ENCODE data around the gene TRIOBP. TPM values are rescaled to one million over a fixed set of nuclear protein-coding genes. Genes with fewer than 3 reads are reported as not detected.

TRIOBP gene
- total RNA-seq, 1 donor from 2014 or later, result 119 TPM

DNA sequence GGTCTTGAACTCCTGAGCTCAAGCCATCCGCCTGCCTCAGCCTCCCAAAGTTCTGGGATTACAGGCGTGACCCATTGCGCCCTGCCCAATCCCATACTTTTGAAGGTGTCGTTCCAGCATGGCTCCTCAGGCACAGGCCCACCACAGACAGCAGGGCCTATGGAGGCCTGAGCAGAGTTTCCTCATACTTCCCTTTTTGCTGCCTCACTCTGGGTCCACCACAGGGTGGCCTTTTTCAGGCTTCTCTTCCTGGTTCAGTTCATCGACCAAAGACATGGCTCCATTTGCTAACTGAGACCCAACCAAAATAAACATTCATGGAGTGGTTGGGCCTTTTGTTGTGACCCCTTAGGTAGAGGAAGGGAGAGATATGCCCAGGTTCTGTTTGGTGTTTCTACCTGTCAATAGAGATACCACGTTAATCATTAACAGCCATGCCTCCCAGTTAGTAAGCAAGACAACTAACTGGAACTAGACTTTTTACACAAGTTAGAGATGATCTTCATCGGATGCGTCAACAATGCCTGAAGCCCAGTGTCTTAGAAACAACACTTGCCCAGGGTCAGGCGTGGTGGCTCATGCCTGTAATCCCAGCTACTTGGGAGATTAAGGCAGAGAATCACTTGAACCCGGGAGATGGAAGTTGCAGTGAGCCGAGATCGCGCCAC is 35.1 kb downstream of the TRIOBP start:
- DNase-seq (ENCODE audit: low spot score), result peak; percentile 75

DNA sequence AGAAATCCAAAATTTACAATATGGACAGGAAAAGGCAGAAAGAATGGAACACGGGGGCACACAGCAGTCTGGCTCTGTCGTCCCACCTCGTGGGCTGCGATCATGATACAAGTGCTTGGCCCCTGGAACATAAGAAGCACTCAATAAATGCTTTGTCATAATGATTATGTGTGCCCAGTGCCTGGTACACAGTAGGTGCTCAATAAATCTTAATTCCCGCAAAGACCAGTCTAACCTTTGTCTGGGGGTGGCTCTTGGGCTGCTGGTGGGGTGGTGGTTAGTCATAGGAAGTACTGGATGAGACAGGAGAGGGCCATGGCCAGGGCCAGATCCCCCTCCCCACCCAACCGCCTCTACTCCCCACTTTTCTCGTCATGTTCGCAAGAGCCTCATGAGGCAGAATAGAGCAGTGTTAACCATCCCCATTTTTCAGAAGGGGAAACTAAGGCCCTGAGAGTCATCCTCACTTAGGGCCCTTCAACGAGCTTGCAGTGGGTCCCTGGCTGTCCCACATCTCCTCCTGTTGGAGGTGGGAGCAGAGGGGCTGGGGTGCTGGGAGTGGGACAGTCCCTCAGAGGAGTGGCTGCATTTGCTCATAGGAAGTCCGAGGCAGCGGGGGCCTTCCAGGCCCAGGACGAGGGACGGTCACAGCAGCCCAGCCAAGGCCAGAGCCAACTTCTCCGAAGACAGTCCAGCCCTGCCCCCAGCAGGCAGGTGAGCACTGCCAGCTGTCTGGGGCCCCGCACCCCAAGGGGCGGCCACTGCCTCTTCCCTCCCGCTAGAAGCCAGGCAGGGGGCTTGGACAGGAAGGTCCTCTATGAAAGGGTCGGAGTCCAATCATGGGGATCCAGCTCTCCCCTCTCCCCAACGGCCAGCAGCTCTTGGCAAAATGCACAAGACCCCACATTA is 36.1 kb downstream of the TRIOBP start:
- DNase-seq (ENCODE audit: low spot score), result no peak

DNA sequence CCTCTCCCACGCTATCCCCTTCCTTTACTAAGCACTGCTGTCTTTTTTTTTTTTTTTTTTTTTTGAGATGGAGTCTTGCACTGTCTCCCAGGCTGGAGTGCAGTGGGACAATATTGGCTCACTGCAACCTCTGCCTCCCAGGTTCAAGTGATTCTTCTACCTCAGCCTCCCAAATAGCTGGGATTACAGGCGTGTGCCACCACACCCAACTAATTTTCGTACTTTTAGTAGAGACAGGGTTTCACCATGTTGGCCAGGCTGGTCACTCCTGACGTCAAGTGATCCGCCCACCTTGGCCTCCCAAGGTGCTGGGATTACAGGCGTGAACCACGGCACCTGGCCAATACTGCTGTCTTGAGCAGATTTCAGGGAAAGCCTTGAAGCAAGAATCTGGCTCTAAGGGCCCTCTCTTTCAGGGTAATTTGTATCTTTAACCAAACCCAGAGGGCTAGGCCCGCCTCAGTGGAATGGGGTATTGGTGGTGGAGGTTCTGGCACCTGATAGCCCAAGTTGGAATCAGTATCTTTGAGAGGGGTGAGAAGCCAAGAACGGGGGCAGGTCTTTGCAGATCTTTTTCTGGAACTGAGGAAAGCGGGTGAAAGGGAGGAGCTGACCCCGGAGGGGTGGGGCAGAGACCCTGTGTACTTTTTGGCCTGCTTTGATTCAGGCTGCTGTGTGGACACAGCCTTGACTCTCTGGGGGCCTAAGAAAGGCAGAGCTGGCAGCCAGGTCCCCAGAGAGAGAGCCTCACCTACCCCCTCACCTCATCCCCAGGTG is 37.0 kb downstream of the TRIOBP start:
- no peak for DNase-seq (ENCODE audit: low spot score)

DNA sequence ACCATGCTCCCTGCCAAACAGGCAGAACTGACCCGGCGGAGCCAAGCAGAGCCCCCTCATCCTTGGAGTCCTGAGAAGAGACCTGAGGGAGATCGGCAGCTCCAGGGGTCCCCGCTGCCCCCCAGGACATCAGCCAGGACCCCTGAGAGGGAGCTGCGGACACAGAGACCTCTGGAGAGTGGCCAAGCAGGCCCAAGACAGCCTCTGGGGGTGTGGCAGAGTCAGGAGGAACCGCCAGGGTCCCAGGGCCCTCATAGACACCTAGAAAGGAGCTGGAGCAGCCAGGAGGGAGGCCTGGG is 37.5 kb downstream of the TRIOBP start:
- no peak for DNase-seq (ENCODE audit: low spot score)

DNA sequence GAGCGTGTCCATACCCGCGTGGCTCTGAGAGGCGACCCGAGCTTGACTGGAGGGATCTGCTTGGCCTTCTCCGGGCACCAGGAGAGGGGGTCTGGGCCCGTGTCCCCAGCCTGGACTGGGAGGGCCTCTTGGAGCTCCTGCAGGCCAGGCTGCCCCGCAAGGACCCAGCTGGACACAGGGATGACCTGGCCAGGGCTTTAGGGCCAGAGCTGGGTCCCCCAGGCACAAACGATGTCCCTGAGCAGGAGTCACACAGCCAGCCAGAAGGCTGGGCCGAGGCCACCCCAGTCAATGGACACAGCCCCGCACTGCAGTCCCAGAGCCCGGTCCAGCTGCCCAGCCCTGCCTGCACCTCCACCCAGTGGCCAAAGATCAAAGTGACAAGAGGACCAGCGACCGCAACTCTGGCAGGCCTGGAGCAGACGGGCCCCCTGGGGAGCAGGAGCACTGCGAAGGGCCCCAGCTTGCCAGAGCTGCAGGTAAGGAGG is 38.2 kb downstream of the TRIOBP start:
- DNase-seq (ENCODE audit: low spot score), result peak; percentile 58

DNA sequence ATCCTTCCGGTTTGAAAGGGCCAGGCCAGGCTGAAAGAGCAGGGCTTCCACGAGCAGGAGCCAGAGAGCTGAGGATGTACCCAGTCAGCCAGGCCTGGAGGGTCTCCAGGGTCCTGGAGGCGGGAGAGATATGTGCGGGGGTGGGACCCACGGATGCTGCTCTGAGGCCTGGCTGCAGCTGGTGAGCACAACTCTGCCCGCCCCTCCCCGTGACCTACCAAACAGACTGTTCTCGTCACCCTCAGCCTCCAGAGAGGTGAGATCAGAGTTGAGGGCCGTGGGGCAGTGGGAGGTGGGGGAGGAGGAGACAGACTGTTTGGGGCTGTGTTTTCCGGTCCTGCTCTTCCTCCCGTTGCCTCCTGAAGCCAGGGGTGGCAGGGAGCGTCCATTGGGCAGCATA is 42.2 kb downstream of the TRIOBP start:
- no peak for DNase-seq (ENCODE audit: low spot score)

GRCh38 chr22:37739611-37740049 is 42.8 kb downstream of the TRIOBP start:
- DNase-seq (ENCODE audit: low spot score), result no peak

- no peak for DNase-seq (ENCODE audit: low spot score)
Measured at GRCh38 chr22:37740455-37741311, 43.8 kb downstream of the TRIOBP start.

GRCh38 chr22:37741312-37741795 is 44.5 kb downstream of the TRIOBP start:
- peak; percentile 86 for DNase-seq (ENCODE audit: low spot score)

- DNase-seq (ENCODE audit: low spot score), result no peak
Measured at GRCh38 chr22:37742376-37743171, 45.7 kb downstream of the TRIOBP start.

GRCh38 chr22:37744589-37744988 is 47.7 kb downstream of the TRIOBP start:
- no peak for DNase-seq (ENCODE audit: low spot score)

DNA sequence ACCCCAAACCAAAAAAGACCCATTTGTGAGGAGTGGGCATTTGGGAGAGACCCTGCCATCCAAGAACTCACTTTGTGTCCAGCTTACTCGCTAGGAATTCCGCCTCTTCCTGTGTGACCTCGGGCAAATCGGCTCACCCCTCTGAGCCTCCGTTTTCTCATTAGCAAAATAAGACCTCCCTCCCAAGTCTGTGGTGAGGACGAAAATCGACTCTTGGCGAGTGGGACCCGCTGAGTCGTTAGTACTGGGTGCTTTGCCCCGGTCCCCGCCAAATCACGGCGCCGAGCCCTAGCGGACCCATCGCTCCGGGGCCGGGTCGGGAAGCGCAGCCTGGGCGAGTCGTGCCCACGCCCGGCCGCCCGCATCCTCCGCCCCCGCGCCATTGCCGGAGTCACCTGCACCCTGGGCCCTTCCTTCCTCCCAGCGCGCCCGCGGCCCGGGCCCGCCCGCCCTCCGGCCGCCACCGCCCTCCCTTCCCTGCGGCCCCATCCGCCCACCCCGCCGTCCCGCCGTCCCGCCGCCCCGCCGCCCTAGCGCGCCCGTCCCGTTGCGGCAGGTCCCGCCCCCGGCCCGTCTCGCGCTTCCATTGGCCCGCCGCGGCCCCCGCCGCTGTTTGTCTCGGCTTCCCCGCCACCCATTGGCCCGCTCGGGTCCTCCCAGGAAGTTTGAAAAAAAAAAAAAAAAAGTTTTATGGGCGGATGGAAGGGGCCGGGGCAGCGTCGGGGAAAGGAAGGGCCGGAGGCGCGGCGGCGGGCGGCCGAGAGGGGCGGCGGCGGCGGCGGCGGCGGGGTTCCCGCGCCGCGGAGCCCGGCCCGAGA is 48.9 kb downstream of the TRIOBP start:
- DNase-seq (ENCODE audit: low spot score), result peak; percentile 92

- DNase-seq (ENCODE audit: low spot score), result no peak
Measured at GRCh38 chr22:37746366-37747079, 49.7 kb downstream of the TRIOBP start.

GRCh38 chr22:37747080-37747714 is 50.3 kb downstream of the TRIOBP start:
- no peak for DNase-seq (ENCODE audit: low spot score)

GRCh38 chr22:37747715-37748100 is 50.9 kb downstream of the TRIOBP start:
- no peak for DNase-seq (ENCODE audit: low spot score)

DNA sequence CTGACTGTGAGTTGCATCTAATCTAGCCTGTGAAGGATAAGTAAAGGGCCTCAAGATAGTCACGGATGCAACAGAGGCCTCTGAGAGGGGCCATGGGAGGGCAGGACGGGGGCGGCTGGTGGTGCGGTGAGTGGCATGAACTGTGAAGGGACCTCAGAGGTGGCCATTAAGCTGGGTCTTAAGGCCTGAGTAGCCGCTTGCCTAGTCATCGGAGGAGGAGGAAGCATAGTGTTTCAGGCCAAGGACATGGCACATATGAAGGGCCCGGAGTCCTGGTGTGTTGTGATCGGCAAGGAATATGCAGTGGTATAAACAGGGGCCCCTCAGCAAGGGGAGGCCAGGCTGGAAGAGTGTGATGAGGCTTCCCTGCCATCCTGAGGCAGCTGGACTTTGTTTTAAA is 51.8 kb downstream of the TRIOBP start:
- DNase-seq (ENCODE audit: low spot score), result no peak

DNA sequence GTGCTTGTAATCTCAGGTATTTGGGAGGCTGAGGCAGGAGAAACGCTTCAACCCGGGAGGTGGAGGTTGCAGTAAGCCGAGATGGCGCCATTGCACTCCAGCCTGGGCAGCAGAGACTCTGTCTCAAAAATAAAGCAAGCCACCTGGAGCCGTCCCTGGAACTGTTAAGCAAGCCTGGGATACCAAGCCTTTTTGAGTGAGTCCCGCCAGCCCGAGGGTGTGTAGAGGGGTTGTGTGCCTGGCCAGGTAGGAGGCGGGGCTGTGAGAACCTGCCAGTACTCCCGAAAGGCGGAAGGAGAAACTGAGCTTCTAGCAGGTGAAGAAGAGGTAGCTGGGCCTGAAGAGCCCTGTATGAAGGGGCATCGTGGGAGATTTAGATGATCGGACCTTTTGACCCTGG is 52.4 kb downstream of the TRIOBP start:
- DNase-seq (ENCODE audit: low spot score), result no peak

DNA sequence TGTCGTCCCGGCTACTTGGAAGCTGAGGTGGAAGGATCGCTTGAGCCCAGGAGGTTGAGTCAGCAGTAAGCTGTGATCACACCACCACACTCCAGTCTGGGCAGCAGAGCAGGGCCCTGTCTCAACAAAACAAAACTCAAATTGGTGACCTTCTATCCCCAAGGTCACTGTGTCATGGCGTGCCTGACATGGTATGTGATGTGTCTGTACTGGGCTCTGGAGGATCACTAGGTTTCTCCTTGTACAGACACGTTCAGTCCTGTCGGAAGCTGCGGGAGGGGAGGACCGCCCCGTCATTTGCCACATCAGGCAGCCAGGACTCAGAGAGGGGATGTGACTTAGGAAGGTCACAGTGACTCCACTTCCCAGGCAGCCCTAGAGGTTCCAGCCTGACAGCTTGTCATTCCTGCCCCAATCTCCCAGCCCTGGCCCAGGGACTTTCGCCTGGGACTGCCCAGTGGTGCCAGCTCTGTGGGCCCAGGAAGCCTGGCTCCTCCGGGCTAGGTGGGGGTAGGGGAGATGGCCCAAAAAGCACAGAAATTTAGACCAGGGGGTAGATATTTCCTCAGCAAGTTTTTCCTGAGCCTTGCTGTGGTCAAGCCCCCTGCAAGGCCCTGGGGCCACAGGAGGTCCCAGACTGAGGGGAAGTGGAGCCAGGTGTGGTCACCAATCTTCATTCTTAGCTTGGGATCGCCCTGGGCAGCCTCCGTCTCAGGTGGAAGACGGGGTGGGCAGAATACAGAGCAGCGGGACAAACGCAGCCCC is 53.2 kb downstream of the TRIOBP start:
- DNase-seq (ENCODE audit: low spot score), result no peak
